Calu3 (cell line): Measurements from ENCODE around the gene MYRIP. TPM values are rescaled to one million over a fixed set of nuclear protein-coding genes. Genes with fewer than 3 reads are reported as not detected.

Experiments used
- BruUV-seq: library from RNA; stranded (reverse); fragments of 400-500 nt; replicated peaks from 2 replicates; lab custom pipeline; 2021; lab: Mats Ljungman, UMichigan
- CTCF ChIA-PET: fragments of 300-600 bp; sonication (Branson Sonifier 250); formaldehyde crosslinking; loops from one replicate; lab custom pipeline; 2022; ENCODE audit warnings: antibody characterized with exemption; lab: Charles Lee
- DNase-seq: peaks from one replicate; pipeline ENCODE4 v3.0.0; 2022
- H3K27ac Mint-ChIP-seq: one replicate; pipeline ENCODE4 v1.8.0; 2022; ENCODE audit warnings: mixed read lengths; ENCODE audit not compliant: unreplicated experiment
- H3K27me3 Mint-ChIP-seq: one replicate; pipeline ENCODE4 v1.8.0; 2022; ENCODE audit warnings: mixed read lengths; ENCODE audit not compliant: unreplicated experiment
- H3K36me3 Mint-ChIP-seq: one replicate; pipeline ENCODE4 v1.8.0; 2022; ENCODE audit warnings: mild to moderate bottlenecking, moderate library complexity, mixed read lengths; ENCODE audit not compliant: insufficient read depth, unreplicated experiment
- H3K4me1 Mint-ChIP-seq: one replicate; pipeline ENCODE4 v1.8.0; 2022; ENCODE audit warnings: mild to moderate bottlenecking, low read depth, mixed read lengths; ENCODE audit not compliant: unreplicated experiment
- H3K4me3 Mint-ChIP-seq: one replicate; pipeline ENCODE4 v1.8.0; 2022; ENCODE audit warnings: mild to moderate bottlenecking, low read depth, moderate library complexity, mixed read lengths; ENCODE audit not compliant: unreplicated experiment
- H3K9me3 Mint-ChIP-seq: one replicate; pipeline ENCODE4 v1.8.0; 2022; ENCODE audit warnings: low read depth, mixed read lengths; ENCODE audit not compliant: unreplicated experiment
- intact Hi-C: fragments of 100-400 bp; cut with micrococcal nuclease; formaldehyde crosslinking; loops from one replicate; pipeline ENCODE4 v1.10.0; 2022; ENCODE audit not compliant: unreplicated experiment
- total RNA-seq: library from RNA; stranded (reverse); gene quantifications from 2 replicates; pipeline ENCODE4 v1.2.3, GENCODE V29; 2022
- TF ChIP-seq, protein P1 (sequence below): fragments of 200-600 bp; IDR thresholded peaks from one replicate; pipeline ENCODE4 v1.8.0; 2022; ENCODE audit warnings: antibody characterized with exemption; ENCODE audit not compliant: unreplicated experiment

Gene MYRIP
- total RNA-seq, 1 experiment from 2014 or later: 5.6 TPM

- TF ChIP-seq, protein P1, sequence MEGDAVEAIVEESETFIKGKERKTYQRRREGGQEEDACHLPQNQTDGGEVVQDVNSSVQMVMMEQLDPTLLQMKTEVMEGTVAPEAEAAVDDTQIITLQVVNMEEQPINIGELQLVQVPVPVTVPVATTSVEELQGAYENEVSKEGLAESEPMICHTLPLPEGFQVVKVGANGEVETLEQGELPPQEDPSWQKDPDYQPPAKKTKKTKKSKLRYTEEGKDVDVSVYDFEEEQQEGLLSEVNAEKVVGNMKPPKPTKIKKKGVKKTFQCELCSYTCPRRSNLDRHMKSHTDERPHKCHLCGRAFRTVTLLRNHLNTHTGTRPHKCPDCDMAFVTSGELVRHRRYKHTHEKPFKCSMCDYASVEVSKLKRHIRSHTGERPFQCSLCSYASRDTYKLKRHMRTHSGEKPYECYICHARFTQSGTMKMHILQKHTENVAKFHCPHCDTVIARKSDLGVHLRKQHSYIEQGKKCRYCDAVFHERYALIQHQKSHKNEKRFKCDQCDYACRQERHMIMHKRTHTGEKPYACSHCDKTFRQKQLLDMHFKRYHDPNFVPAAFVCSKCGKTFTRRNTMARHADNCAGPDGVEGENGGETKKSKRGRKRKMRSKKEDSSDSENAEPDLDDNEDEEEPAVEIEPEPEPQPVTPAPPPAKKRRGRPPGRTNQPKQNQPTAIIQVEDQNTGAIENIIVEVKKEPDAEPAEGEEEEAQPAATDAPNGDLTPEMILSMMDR: no peak
- BruUV-seq: no TSS peak
- no peaks in the 10 kb centered on the region for H3K36me3 Mint-ChIP-seq
- CTCF ChIA-PET: no interaction called here
- DNase-seq: no peak
- peaks cover 17% of the 10 kb centered on the region for H3K4me1 Mint-ChIP-seq
- H3K27ac Mint-ChIP-seq: no peak overlapping the region
- no peaks in the 10 kb centered on the region for H3K27me3 Mint-ChIP-seq
- no peak overlapping the region for H3K4me3 Mint-ChIP-seq
- intact Hi-C loops: no loop called here
- H3K9me3 Mint-ChIP-seq: no peaks in the 10 kb centered on the region
Observed at GRCh38 chr3:39850716-39851032, 41.3 kb downstream of the MYRIP start.

- Mint-ChIP-seq H3K9me3 (peaks cover 6% of the 10 kb centered on the region), H3K27ac (no peak overlapping the region), H3K36me3 (no peaks in the 10 kb centered on the region), H3K4me1 (peaks cover 6% of the 10 kb centered on the region), H3K27me3 (no peaks in the 10 kb centered on the region), H3K4me3 (no peak overlapping the region)
- TF ChIP-seq, protein P1: no peak
- intact Hi-C loops: no loop called here
- no peak for DNase-seq
- no TSS peak for BruUV-seq
- CTCF ChIA-PET: no interaction called here
Observed at GRCh38 chr3:39855517-39855916, 46.1 kb downstream of the MYRIP start.

- no peaks in the 10 kb centered on the region for H3K27me3 Mint-ChIP-seq
- DNase-seq: no peak
- no peaks in the 10 kb centered on the region for H3K36me3 Mint-ChIP-seq
- intact Hi-C loops: no loop called here
- no peaks in the 10 kb centered on the region for H3K9me3 Mint-ChIP-seq
- BruUV-seq: no TSS peak
- CTCF ChIA-PET: no interaction called here
- no peaks in the 10 kb centered on the region for H3K4me1 Mint-ChIP-seq
- H3K4me3 Mint-ChIP-seq: no peak overlapping the region
- H3K27ac Mint-ChIP-seq: no peak overlapping the region
- TF ChIP-seq, protein P1: no peak
Observed at GRCh38 chr3:39869890-39870289, 60.5 kb downstream of the MYRIP start.

DNA sequence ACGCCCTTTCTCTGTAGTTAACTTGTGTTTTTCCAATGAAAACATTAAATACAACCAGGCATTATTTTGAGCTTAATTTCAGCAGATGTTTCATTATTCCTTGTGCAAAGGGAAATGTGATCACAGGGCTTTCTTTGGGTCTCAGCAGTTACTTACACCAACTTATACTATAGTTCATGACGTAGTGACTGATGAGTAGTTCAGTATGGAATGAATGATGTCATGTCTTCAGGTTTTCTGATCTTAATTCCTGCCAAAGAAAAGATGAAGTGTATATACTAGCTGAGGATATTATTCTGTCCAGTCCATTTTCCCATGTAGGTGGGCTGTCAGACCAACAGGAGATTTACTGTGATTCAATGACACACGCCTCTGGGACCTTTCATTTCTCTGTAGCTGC lies 61.3 kb downstream of the MYRIP start:
- Mint-ChIP-seq H3K4me1 (no peaks in the 10 kb centered on the region), H3K36me3 (no peaks in the 10 kb centered on the region), H3K27me3 (no peaks in the 10 kb centered on the region), H3K27ac (no peak overlapping the region), H3K4me3 (no peak overlapping the region), H3K9me3 (no peaks in the 10 kb centered on the region)
- intact Hi-C loops: no loop called here
- no TSS peak for BruUV-seq
- CTCF ChIA-PET: no interaction called here
- DNase-seq: no peak
- TF ChIP-seq, protein P1: no peak
